NCI-H524 treated with DMSO at 0.1 percent for 48 hours (cell line): ENCODE data around the gene A2ML1.
"Not testable (repeated sequence)": the region's sequence is repeated elsewhere in the genome, so short reads cannot be mapped to it uniquely, and the experiment has no call there.

Experiments used
- DNase-seq: peaks from one replicate; lab custom pipeline; 2025; lab: John Stamatoyannopoulos, UW

Gene A2ML1

GRCh38 chr12:8822298-8822697, at the start of gene A2ML1:
TSS of gene A2ML1 (plus strand) at chr12:8822621. CDS start at chr12:8822652, 31 bp downstream.
- no peak for DNase-seq

- DNase-seq, result no peak
Observed at GRCh38 chr12:8773461-8773860, 49.0 kb upstream of the A2ML1 start.

- no peak for DNase-seq
Observed at GRCh38 chr12:8779281-8779680, 43.1 kb upstream of the A2ML1 start.

GRCh38 chr12:8779862-8780261, 42.6 kb upstream of the A2ML1 start:
- DNase-seq, result no peak

GRCh38 chr12:8780389-8780788, 42.0 kb upstream of the A2ML1 start:
- DNase-seq, result no peak

GRCh38 chr12:8781381-8782127, 40.9 kb upstream of the A2ML1 start:
- no peak for DNase-seq

GRCh38 chr12:8784290-8784888, 38.0 kb upstream of the A2ML1 start:
- DNase-seq, result no peak

GRCh38 chr12:8785499-8785898, 36.9 kb upstream of the A2ML1 start:
- DNase-seq, result no peak

GRCh38 chr12:8787206-8787605, 35.2 kb upstream of the A2ML1 start:
- not testable (repeated sequence) for DNase-seq

- not testable (repeated sequence) for DNase-seq
Observed at GRCh38 chr12:8788706-8789105, 33.7 kb upstream of the A2ML1 start.

GRCh38 chr12:8789341-8790013, 32.9 kb upstream of the A2ML1 start:
- DNase-seq, result not testable (repeated sequence)

- not testable (repeated sequence) for DNase-seq
Observed at GRCh38 chr12:8793226-8793625, 29.2 kb upstream of the A2ML1 start.

- DNase-seq, result not testable (repeated sequence)
Observed at GRCh38 chr12:8794611-8795010, 27.8 kb upstream of the A2ML1 start.

- DNase-seq, result no peak
Observed at GRCh38 chr12:8796831-8797626, 25.4 kb upstream of the A2ML1 start.

GRCh38 chr12:8801213-8801612, 21.2 kb upstream of the A2ML1 start:
- not testable (repeated sequence) for DNase-seq

- DNase-seq, result not testable (repeated sequence)
Observed at GRCh38 chr12:8804833-8805232, 17.6 kb upstream of the A2ML1 start.

GRCh38 chr12:8805487-8805886, 16.9 kb upstream of the A2ML1 start:
- DNase-seq, result not testable (repeated sequence)

GRCh38 chr12:8807084-8807483, 15.3 kb upstream of the A2ML1 start:
- DNase-seq, result not testable (repeated sequence)

- DNase-seq, result not testable (repeated sequence)
Observed at GRCh38 chr12:8810112-8810511, 12.3 kb upstream of the A2ML1 start.

GRCh38 chr12:8813572-8814357, 8.7 kb upstream of the A2ML1 start:
- no peak for DNase-seq

- no peak for DNase-seq
Observed at GRCh38 chr12:8816448-8817050, 5.9 kb upstream of the A2ML1 start.
